SK-N-SH treated with all-trans-retinoic acid at 6 μM for 48 hours (cell line): ENCODE results near the gene EDN1.

Experiments used
- ATAC-seq: fragments of 200-7000 bp; cut with Tn5 transposase; 3 replicates; pipeline ENCODE4 v1.9.1; 2020; ENCODE audit warnings: mild to moderate bottlenecking, moderate library complexity
- ARNTL ChIP-seq: fragments of 450-650 bp; formaldehyde crosslinking; IDR thresholded peaks from 2 replicates; pipeline ENCODE4 v1.5.0; 2020; ENCODE audit warnings: low read depth, mild to moderate bottlenecking, moderate library complexity, borderline replicate concordance
- BACH2 ChIP-seq: fragments of 250-450 bp; sonication (Bioruptor Pico); IDR thresholded peaks from 2 replicates; pipeline ENCODE4 v1.9.0; 2021; ENCODE audit warnings: mild to moderate bottlenecking, borderline replicate concordance
- CSDC2 ChIP-seq: fragments of 250-450 bp; sonication (Bioruptor Pico); IDR thresholded peaks from 2 replicates; pipeline ENCODE4 v1.5.0; 2020; ENCODE audit warnings: mild to moderate bottlenecking, moderate library complexity
- CSRNP3 ChIP-seq: fragments of 250-450 bp; sonication (Bioruptor Pico); IDR thresholded peaks from 2 replicates; pipeline ENCODE4 v1.5.1; 2021; ENCODE audit warnings: mild to moderate bottlenecking, moderate library complexity
- ESRRG ChIP-seq: fragments of 250-450 bp; sonication (Bioruptor Pico); IDR thresholded peaks from 2 replicates; pipeline ENCODE4 v1.6.1; 2021; ENCODE audit warnings: mild to moderate bottlenecking
- GLIS3 ChIP-seq: fragments of 250-450 bp; sonication (Bioruptor Pico); IDR thresholded peaks from 2 replicates; pipeline ENCODE4 v1.5.0; 2020; ENCODE audit warnings: mild to moderate bottlenecking, moderate library complexity
- ISL1 ChIP-seq: fragments of 250-450 bp; sonication (Bioruptor Pico); IDR thresholded peaks from 2 replicates; pipeline ENCODE4 v2.1.2; 2022; ENCODE audit warnings: mild to moderate bottlenecking, moderate library complexity
- OSR1 ChIP-seq: fragments of 250-450 bp; sonication (Bioruptor Pico); IDR thresholded peaks from 2 replicates; pipeline ENCODE4 v1.8.0; 2022; ENCODE audit warnings: moderate library complexity, mild to moderate bottlenecking, inconsistent platforms
- PPARA ChIP-seq: fragments of 250-450 bp; sonication (Bioruptor Pico); IDR thresholded peaks from 2 replicates; pipeline ENCODE4 v1.5.0; 2020; ENCODE audit warnings: mild to moderate bottlenecking, borderline replicate concordance
- RARB ChIP-seq: fragments of 250-450 bp; sonication (Bioruptor Pico); IDR thresholded peaks from 2 replicates; pipeline ENCODE4 v1.8.0; 2021; ENCODE audit warnings: mild to moderate bottlenecking, moderate library complexity
- SNAI2 ChIP-seq: fragments of 250-450 bp; sonication (Bioruptor Pico); IDR thresholded peaks from 2 replicates; pipeline ENCODE4 v1.5.0; 2020; ENCODE audit warnings: mild to moderate bottlenecking, moderate library complexity
- TCF4 ChIP-seq: fragments of 250-450 bp; sonication (Bioruptor Pico); IDR thresholded peaks from 2 replicates; pipeline ENCODE4 v1.8.0; 2021; ENCODE audit warnings: mild to moderate bottlenecking, moderate library complexity, borderline replicate concordance
- TOX ChIP-seq: fragments of 250-450 bp; sonication (Bioruptor Pico); IDR thresholded peaks from 2 replicates; pipeline ENCODE4 v1.8.0; 2021; ENCODE audit warnings: mild to moderate bottlenecking, moderate library complexity, borderline replicate concordance
- TSHZ2 ChIP-seq: fragments of 250-450 bp; sonication (Bioruptor Pico); IDR thresholded peaks from 2 replicates; pipeline ENCODE4 v1.5.0; 2020; ENCODE audit warnings: mild to moderate bottlenecking, moderate library complexity
- ZC3H10 ChIP-seq: fragments of 250-450 bp; sonication (Bioruptor Pico); IDR thresholded peaks from 2 replicates; pipeline ENCODE4 v1.5.1; 2021; ENCODE audit warnings: mild to moderate bottlenecking, moderate library complexity
- ZFP3 ChIP-seq: fragments of 250-450 bp; sonication (Bioruptor Pico); IDR thresholded peaks from 2 replicates; pipeline ENCODE4 v1.5.0; 2020; ENCODE audit warnings: mild to moderate bottlenecking, moderate library complexity
- ZFP30 ChIP-seq: fragments of 450-650 bp; formaldehyde crosslinking; IDR thresholded peaks from 2 replicates; pipeline ENCODE4 v1.5.0; 2022; ENCODE audit warnings: mild to moderate bottlenecking, moderate library complexity
- ZNF565 ChIP-seq: fragments of 450-650 bp; formaldehyde crosslinking; conservative IDR thresholded peaks from 2 replicates; pipeline ENCODE4 v1.5.0; 2020; ENCODE audit warnings: low read depth, mild to moderate bottlenecking, moderate library complexity
- ZNF70 ChIP-seq: fragments of 450-650 bp; formaldehyde crosslinking; IDR thresholded peaks from 2 replicates; pipeline ENCODE4 v1.5.0; 2020; ENCODE audit warnings: mild to moderate bottlenecking, moderate library complexity
- ZNF8 ChIP-seq: fragments of 450-650 bp; formaldehyde crosslinking; IDR thresholded peaks from 2 replicates; pipeline ENCODE4 v1.5.0; 2020; ENCODE audit warnings: mild to moderate bottlenecking, moderate library complexity
- TF ChIP-seq, protein P1 (sequence below): fragments of 250-450 bp; sonication (Bioruptor Pico); IDR thresholded peaks from 2 replicates; pipeline ENCODE4 v1.8.0; 2020; ENCODE audit warnings: mild to moderate bottlenecking, moderate library complexity, borderline replicate concordance
- TF ChIP-seq, protein P2 (sequence below): fragments of 250-450 bp; sonication (Bioruptor Pico); IDR thresholded peaks from 2 replicates; pipeline ENCODE4 v1.8.0; 2021; ENCODE audit warnings: low read depth, mild to moderate bottlenecking, moderate library complexity, borderline replicate concordance

EDN1 gene

GRCh38 chr6:12291839-12292604 is 1.9 kb downstream of the EDN1 start:
- TF ChIP-seq, protein P1, sequence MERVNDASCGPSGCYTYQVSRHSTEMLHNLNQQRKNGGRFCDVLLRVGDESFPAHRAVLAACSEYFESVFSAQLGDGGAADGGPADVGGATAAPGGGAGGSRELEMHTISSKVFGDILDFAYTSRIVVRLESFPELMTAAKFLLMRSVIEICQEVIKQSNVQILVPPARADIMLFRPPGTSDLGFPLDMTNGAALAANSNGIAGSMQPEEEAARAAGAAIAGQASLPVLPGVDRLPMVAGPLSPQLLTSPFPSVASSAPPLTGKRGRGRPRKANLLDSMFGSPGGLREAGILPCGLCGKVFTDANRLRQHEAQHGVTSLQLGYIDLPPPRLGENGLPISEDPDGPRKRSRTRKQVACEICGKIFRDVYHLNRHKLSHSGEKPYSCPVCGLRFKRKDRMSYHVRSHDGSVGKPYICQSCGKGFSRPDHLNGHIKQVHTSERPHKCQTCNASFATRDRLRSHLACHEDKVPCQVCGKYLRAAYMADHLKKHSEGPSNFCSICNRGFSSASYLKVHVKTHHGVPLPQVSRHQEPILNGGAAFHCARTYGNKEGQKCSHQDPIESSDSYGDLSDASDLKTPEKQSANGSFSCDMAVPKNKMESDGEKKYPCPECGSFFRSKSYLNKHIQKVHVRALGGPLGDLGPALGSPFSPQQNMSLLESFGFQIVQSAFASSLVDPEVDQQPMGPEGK (CRISPR knock-in tag): no peak
- no peak for TF ChIP-seq ESRRG (CRISPR knock-in tag)
- TF ChIP-seq BACH2: no peak
- no peak for TF ChIP-seq ZNF565 (CRISPR knock-in tag)
- TF ChIP-seq ZC3H10 (CRISPR knock-in tag): no peak
- TF ChIP-seq PPARA (CRISPR knock-in tag): no peak
- ATAC-seq: peak; percentile 40

DNA sequence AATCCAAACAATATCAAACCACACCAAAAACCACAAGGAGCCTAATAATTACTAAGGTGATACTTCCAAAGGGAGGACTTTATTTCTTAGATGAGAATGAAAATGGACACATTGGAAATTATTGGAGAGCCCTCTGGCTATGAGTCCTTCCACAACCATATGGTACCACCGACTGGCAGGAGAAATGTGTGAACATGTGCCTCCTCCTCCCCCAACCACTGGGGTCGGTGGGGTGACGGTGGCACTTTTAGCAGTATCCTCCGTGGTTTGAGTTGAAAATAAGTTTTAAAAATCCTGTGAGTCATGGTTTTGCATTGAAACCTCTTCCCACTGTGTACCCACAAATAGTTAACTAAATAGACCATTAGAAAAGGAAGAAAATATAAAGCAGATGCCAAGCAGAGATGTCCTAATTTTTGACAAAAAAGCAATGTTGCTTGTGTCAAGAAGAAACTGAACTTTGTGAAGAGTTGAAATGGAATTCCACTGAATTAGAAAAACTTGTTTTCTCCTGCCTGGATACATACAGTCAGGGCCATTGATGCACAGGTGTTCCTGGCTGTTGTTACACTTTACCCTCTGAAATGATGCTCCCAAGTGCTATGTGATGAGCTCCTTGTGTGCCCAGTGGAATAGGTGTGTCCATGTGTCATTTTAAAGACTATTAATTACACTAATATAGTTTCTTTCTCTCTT is 3.2 kb downstream of the EDN1 start:
- no peak for TF ChIP-seq PPARA (CRISPR knock-in tag)
- no peak for TF ChIP-seq BACH2
- TF ChIP-seq ZFP3 (CRISPR knock-in tag): no peak
- TF ChIP-seq OSR1 (CRISPR knock-in tag): no peak
- TF ChIP-seq ZNF8: no peak
- TF ChIP-seq TCF4: no peak
- TF ChIP-seq, protein P2, sequence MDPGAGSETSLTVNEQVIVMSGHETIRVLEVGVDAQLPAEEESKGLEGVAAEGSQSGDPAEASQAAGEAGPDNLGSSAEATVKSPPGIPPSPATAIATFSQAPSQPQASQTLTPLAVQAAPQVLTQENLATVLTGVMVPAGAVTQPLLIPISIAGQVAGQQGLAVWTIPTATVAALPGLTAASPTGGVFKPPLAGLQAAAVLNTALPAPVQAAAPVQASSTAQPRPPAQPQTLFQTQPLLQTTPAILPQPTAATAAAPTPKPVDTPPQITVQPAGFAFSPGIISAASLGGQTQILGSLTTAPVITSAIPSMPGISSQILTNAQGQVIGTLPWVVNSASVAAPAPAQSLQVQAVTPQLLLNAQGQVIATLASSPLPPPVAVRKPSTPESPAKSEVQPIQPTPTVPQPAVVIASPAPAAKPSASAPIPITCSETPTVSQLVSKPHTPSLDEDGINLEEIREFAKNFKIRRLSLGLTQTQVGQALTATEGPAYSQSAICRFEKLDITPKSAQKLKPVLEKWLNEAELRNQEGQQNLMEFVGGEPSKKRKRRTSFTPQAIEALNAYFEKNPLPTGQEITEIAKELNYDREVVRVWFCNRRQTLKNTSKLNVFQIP (CRISPR knock-in tag): no peak
- TF ChIP-seq CSDC2: no peak
- TF ChIP-seq, protein P1 (CRISPR knock-in tag): no peak
- TF ChIP-seq ZNF70 (CRISPR knock-in tag): no peak
- TF ChIP-seq ARNTL: no peak
- TF ChIP-seq CSRNP3 (CRISPR knock-in tag): no peak
- no peak for TF ChIP-seq RARB
- TF ChIP-seq SNAI2 (CRISPR knock-in tag): no peak
- ATAC-seq: no peak

GRCh38 chr6:12293931-12294807 is 4.0 kb downstream of the EDN1 start:
- no peak for ATAC-seq
- TF ChIP-seq RARB (no peak), OSR1 (CRISPR knock-in tag) (no peak), PPARA (CRISPR knock-in tag) (no peak), ARNTL (no peak), ZNF565 (CRISPR knock-in tag) (no peak), TSHZ2 (CRISPR knock-in tag) (no peak), SNAI2 (CRISPR knock-in tag) (no peak), ZNF8 (no peak), TCF4 (no peak), TOX (CRISPR knock-in tag) (no peak), ISL1 (CRISPR knock-in tag) (no peak), ZC3H10 (CRISPR knock-in tag) (no peak), ZFP30 (CRISPR knock-in tag) (no peak), CSRNP3 (CRISPR knock-in tag) (no peak), GLIS3 (no peak), BACH2 (no peak), ESRRG (CRISPR knock-in tag) (no peak)
